ENCODE data around the gene DROSHA.

Gene DROSHA

DNA sequence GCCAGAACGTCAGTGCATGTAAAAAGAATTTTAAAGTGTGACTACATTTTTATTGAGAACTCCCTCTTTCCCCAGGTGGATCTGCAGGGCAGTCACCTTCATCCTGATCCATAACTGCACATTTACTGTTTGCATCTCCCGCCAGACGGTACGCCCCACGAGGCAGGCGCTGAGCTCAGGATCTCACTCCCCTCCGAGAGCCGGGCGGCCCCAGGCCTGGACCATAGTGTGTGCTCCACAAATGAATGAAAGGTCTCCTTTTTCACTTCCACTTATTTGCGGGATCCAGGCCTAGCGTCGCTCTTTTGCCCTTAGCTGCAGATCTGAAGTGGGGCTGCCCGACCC lies 378 bp downstream of the DROSHA start:
- DNase-seq (ENCODE audit: insufficient read length, low spot score), result peak; percentile 15
- TF ChIP-seq SPI1 (IDR thresholded peaks at IDR 0.05; ENCODE audit: low read depth, low read length), result 0 out of 2 replicates have a peak, but pooled peaks have one; percentile 31
- TF ChIP-seq POLR2A (IDR thresholded peaks at IDR 0.05; ENCODE audit: low read depth, low read length), result no peak
- FAIRE-seq, result no peak

DNA sequence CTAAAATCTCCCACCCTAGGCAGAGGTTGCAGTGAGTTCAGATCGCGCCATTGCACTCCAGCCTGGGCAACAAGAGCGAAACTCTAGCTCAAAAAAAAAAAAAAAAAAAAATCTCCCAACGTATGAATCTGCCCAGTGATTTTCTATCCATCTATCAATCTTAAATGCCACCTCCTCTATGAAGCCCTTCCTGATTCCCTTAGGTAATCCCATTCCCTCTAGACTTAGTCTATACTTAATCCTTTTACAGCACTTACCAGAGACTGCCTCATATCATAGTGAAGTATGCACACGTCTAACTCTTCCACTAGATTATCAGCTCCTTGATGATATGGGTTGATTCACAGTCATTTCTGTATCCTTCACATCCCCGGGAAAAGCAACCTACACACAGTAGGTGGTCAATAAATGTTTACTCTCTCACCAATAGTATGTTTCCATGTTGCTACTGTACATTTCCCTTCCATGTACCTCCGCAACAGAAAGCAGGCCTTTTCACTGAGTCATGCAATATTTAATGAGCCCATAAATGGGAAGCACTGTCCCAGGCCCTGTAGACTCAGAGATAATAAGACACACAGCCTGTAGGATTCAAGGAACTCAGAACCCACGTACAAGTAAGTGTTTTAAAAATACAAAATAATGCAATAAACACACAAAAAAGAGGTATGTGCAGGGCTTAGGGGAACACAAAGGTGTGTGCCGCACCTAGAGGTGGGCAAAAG lies 1.2 kb downstream of the DROSHA start:
- no peak for FAIRE-seq
- no peak for DNase-seq (ENCODE audit: insufficient read length, low spot score)
- TF ChIP-seq PAX5 (IDR thresholded peaks at IDR 0.05; ENCODE audit: insufficient read depth, low read length, severe bottlenecking), result no peak
- TF ChIP-seq SPI1 (IDR thresholded peaks at IDR 0.05; ENCODE audit: low read depth, low read length), result no peak
- no peak for TF ChIP-seq POLR2A (IDR thresholded peaks at IDR 0.05; ENCODE audit: low read depth, low read length)
- TF ChIP-seq TAF1 (IDR thresholded peaks at IDR 0.05; ENCODE audit: low read depth, low read length), result no peak
- TF ChIP-seq POU2F2 (IDR thresholded peaks at IDR 0.05; ENCODE audit: low read depth, low read length), result no peak
- TF ChIP-seq POLR2AphosphoS5 (IDR thresholded peaks at IDR 0.05; ENCODE audit: low read depth, low read length), result no peak

DNA sequence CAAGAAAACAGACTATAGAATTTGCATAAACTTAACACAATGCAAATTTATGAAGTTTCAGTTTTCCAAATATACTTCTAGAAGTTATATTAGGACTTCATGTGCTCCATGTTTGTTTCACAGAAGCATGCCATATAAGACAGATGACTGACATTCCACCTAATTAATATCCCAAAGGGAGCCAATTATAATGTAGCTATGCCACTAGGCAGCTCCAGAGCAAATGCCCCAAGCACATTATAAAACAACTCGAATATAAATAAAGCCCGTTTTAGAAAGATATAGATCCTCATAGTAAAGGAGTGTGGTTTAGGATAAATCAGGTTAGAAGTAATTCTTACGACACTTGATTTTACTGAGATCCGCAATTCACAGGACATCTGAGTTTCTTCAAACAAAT lies 8.9 kb downstream of the DROSHA start:
- TF ChIP-seq POLR2AphosphoS5 (IDR thresholded peaks at IDR 0.05; ENCODE audit: low read depth, low read length), result no peak
- TF ChIP-seq POLR2A (IDR thresholded peaks at IDR 0.05; ENCODE audit: low read depth, low read length), result no peak
- no peak for TF ChIP-seq SPI1 (IDR thresholded peaks at IDR 0.05; ENCODE audit: low read depth, low read length)
- TF ChIP-seq PAX5 (IDR thresholded peaks at IDR 0.05; ENCODE audit: insufficient read depth, low read length, severe bottlenecking), result no peak
- no peak for TF ChIP-seq TAF1 (IDR thresholded peaks at IDR 0.05; ENCODE audit: low read depth, low read length)
- no peak for TF ChIP-seq POU2F2 (IDR thresholded peaks at IDR 0.05; ENCODE audit: low read depth, low read length)

DNA sequence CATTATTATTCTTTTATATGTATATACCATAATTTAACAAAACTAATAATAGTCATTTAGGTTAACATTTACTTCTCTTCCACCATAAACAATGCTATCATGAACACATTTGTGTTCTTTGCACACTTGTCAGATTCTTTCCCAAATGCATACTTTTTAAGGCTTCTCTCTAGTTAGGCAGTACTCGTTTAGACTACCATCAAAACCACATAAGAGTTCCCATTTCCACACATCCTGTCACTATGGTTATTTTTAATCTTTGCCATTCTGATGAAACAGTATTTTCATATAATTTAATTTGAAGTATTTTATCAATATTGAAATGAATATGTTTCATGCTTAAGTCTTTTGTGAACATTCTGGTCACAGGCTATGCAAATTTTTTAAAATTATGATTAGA lies 15.1 kb downstream of the DROSHA start:
- FAIRE-seq (no peak), DNase-seq (ENCODE audit: insufficient read length, low spot score) (no peak)
- no peak for TF ChIP-seq POLR2A (IDR thresholded peaks at IDR 0.05; ENCODE audit: low read depth, low read length)
- no peak for TF ChIP-seq POLR2AphosphoS5 (IDR thresholded peaks at IDR 0.05; ENCODE audit: low read depth, low read length)
- no peak for TF ChIP-seq POU2F2 (IDR thresholded peaks at IDR 0.05; ENCODE audit: low read depth, low read length)

More for the DNA sequence above, 8.9 kb downstream of the DROSHA start:
- no peak for DNase-seq (ENCODE audit: insufficient read length, low spot score)
- no peak for FAIRE-seq

DNA sequence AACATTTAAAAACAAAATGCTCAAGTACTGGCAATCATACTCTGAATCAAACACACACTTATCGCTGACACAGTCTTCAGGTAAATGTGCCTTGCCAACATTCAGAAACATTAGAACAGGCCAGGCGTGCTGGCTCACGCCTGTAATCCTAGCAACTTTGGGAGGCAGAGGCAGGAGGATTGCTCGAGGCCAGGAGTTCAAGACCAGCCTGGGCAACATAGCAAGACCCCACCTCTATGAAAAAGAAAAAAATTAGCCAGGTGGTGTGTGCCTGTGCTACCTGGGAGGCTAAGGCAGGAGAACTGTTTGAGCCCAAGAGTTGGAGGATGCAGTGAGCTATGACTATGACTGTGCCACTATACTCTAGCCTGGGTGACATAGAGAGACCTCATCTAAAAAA lies 20.6 kb downstream of the DROSHA start:
- no peak for FAIRE-seq
- no peak for DNase-seq (ENCODE audit: insufficient read length, low spot score)
- TF ChIP-seq PAX5 (IDR thresholded peaks at IDR 0.05; ENCODE audit: insufficient read depth, low read length, severe bottlenecking), result no peak
- no peak for TF ChIP-seq POU2F2 (IDR thresholded peaks at IDR 0.05; ENCODE audit: low read depth, low read length)
- no peak for TF ChIP-seq SPI1 (IDR thresholded peaks at IDR 0.05; ENCODE audit: low read depth, low read length)
- TF ChIP-seq POLR2A (IDR thresholded peaks at IDR 0.05; ENCODE audit: low read depth, low read length), result no peak
- TF ChIP-seq POLR2AphosphoS5 (IDR thresholded peaks at IDR 0.05; ENCODE audit: low read depth, low read length), result no peak
- TF ChIP-seq TAF1 (IDR thresholded peaks at IDR 0.05; ENCODE audit: low read depth, low read length), result no peak

DNA sequence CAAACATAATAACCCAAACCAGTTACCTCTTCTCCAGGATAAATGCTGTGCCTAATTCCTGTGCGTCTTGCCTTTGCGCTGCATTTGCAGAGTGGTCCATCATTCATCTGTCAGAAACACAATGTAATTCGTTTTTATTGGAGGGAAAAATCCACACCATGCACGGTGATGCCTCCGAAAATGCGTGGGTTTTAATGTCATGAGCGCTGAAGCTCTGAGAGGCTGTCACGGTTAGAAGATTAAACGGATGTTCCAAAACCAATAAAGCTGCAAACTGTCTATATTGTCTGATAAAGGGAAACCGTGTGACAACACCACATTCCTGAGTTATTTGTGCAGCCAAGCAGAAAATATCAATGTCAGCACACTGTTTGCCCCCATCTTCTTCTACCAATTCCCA lies 27.4 kb downstream of the DROSHA start:
- no peak for TF ChIP-seq POU2F2 (IDR thresholded peaks at IDR 0.05; ENCODE audit: low read depth, low read length)
- no peak for TF ChIP-seq PAX5 (IDR thresholded peaks at IDR 0.05; ENCODE audit: insufficient read depth, low read length, severe bottlenecking)
- TF ChIP-seq TAF1 (IDR thresholded peaks at IDR 0.05; ENCODE audit: low read depth, low read length), result no peak
- no peak for TF ChIP-seq SPI1 (IDR thresholded peaks at IDR 0.05; ENCODE audit: low read depth, low read length)
- TF ChIP-seq POLR2A (IDR thresholded peaks at IDR 0.05; ENCODE audit: low read depth, low read length), result no peak
- no peak for TF ChIP-seq POLR2AphosphoS5 (IDR thresholded peaks at IDR 0.05; ENCODE audit: low read depth, low read length)
- FAIRE-seq (no peak), DNase-seq (ENCODE audit: insufficient read length, low spot score) (no peak)

DNA sequence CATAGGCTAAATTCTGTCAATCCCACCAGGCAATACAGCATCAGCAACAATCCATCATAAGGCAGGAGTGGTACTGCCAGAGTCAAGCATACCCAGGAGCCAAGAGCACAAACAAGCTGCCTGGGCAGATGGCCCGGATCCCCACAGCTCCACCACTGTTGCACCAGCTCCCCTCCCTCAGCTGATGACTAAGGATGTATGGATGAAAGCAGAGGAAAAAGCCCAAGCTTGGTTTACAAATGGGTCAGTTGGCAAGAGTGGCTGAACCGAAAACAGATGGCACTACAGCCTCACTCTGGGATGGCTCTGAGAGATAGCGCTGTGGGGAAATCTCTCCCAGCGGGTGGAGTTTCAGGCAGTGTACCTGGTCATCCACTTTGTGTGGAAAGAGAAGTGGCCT lies 29.4 kb downstream of the DROSHA start:
- no peak for TF ChIP-seq TAF1 (IDR thresholded peaks at IDR 0.05; ENCODE audit: low read depth, low read length)
- TF ChIP-seq POLR2A (IDR thresholded peaks at IDR 0.05; ENCODE audit: low read depth, low read length), result no peak
- TF ChIP-seq POLR2AphosphoS5 (IDR thresholded peaks at IDR 0.05; ENCODE audit: low read depth, low read length), result no peak
- no peak for TF ChIP-seq PAX5 (IDR thresholded peaks at IDR 0.05; ENCODE audit: insufficient read depth, low read length, severe bottlenecking)
- TF ChIP-seq POU2F2 (IDR thresholded peaks at IDR 0.05; ENCODE audit: low read depth, low read length), result no peak
- no peak for TF ChIP-seq SPI1 (IDR thresholded peaks at IDR 0.05; ENCODE audit: low read depth, low read length)
- FAIRE-seq (no peak), DNase-seq (ENCODE audit: insufficient read length, low spot score) (no peak)

DNA sequence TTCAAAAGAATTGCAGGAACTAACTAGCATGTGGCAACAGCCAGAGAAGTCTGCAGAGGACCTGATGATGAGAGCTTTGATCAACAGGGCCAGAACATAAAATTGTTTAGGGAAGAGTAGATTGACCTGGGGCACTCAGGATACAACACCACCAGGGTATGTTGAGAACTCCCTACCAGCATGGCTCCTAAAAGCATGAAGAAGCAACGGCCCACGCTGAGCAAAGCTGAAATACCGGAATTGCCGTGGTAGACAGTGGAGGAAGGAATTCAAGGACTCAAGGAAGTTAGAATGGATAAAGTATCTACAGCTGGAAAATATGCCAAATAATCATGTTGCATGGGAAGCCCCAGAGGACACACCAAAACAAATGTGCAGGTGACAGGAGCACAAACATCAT lies 31.6 kb downstream of the DROSHA start:
- TF ChIP-seq POLR2A (IDR thresholded peaks at IDR 0.05; ENCODE audit: low read depth, low read length), result no peak
- no peak for TF ChIP-seq SPI1 (IDR thresholded peaks at IDR 0.05; ENCODE audit: low read depth, low read length)
- no peak for TF ChIP-seq TAF1 (IDR thresholded peaks at IDR 0.05; ENCODE audit: low read depth, low read length)
- no peak for TF ChIP-seq POU2F2 (IDR thresholded peaks at IDR 0.05; ENCODE audit: low read depth, low read length)
- no peak for TF ChIP-seq PAX5 (IDR thresholded peaks at IDR 0.05; ENCODE audit: insufficient read depth, low read length, severe bottlenecking)
- no peak for TF ChIP-seq POLR2AphosphoS5 (IDR thresholded peaks at IDR 0.05; ENCODE audit: low read depth, low read length)
- FAIRE-seq, result no peak

DNA sequence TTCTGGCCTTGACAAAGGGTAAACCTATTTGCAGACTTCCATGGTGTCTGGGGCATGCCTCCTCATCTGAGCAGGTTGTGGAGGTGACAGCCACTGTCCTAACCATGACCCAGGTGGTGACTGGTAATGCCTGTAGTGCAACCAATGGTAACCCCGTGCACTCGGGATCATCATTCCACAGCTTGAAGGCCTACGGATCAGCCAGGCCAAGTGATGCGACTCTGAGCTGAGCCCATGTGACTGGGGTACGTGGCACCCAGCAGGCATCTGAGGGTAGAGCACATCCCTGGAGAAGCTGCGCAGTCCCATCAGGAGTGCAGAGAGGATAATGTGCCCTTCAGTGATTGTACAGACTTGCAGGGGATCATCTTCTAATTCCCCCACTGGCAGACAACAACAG lies 35.0 kb downstream of the DROSHA start:
- TF ChIP-seq POU2F2 (IDR thresholded peaks at IDR 0.05; ENCODE audit: low read depth, low read length) (no peak), POLR2A (IDR thresholded peaks at IDR 0.05; ENCODE audit: low read depth, low read length) (no peak), PAX5 (IDR thresholded peaks at IDR 0.05; ENCODE audit: insufficient read depth, low read length, severe bottlenecking) (no peak), SPI1 (IDR thresholded peaks at IDR 0.05; ENCODE audit: low read depth, low read length) (no peak), TAF1 (IDR thresholded peaks at IDR 0.05; ENCODE audit: low read depth, low read length) (no peak), POLR2AphosphoS5 (IDR thresholded peaks at IDR 0.05; ENCODE audit: low read depth, low read length) (no peak)
- DNase-seq (ENCODE audit: insufficient read length, low spot score) (no peak), FAIRE-seq (no peak)

More for the DNA sequence above, 31.6 kb downstream of the DROSHA start:
- DNase-seq (ENCODE audit: insufficient read length, low spot score), result no peak

DNA sequence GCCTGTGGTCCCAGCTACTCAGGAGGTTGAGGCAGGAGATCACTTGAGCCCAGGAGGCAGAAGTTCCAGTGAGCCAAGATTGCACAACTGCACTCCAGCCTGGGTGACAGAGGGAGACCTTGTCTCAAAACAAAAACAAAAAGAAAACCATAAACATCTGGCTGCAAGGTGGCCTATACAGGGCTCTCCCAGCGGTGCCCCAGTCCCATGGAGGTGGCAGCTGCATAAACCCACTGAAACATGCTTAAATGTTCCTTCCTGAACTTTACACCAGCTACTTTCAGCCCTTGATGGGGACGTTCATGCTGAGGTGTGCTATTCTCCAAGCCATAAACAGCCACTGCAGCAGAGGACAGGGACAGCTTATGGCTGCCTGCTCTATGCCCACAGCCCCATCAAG lies 35.6 kb downstream of the DROSHA start:
- DNase-seq (ENCODE audit: insufficient read length, low spot score) (no peak), FAIRE-seq (no peak)
- TF ChIP-seq POLR2A (IDR thresholded peaks at IDR 0.05; ENCODE audit: low read depth, low read length) (no peak), SPI1 (IDR thresholded peaks at IDR 0.05; ENCODE audit: low read depth, low read length) (no peak), POU2F2 (IDR thresholded peaks at IDR 0.05; ENCODE audit: low read depth, low read length) (no peak), PAX5 (IDR thresholded peaks at IDR 0.05; ENCODE audit: insufficient read depth, low read length, severe bottlenecking) (no peak), TAF1 (IDR thresholded peaks at IDR 0.05; ENCODE audit: low read depth, low read length) (no peak), POLR2AphosphoS5 (IDR thresholded peaks at IDR 0.05; ENCODE audit: low read depth, low read length) (no peak)

Measured in GM12891 (cell line).